Gastrocnemius medialis (tissue), 4 donors: Measurements from ENCODE around the gene PRAC1.

Experiments used
- CTCF ChIP-seq, 5 experiments: fragments of 450-650 bp in 3 of 5; fragments of 200-600 bp in 2 of 5; sonication (generic) in 2 of 5; IDR thresholded peaks in 4 of 5; conservative IDR thresholded peaks in 1 of 5; 1 replicate in 4 of 5; 2 replicates in 1 of 5; pipeline ENCODE4 v1.5.1; 2016 to 2019; ENCODE audit warnings: antibody characterized with exemption in 5 of 5, mild to moderate bottlenecking in 3 of 5, moderate library complexity in 3 of 5
- POLR2A ChIP-seq, 2 donors: fragments of 450-650 bp; IDR thresholded peaks; one replicate each; pipeline ENCODE4 v1.6.1; 2017; ENCODE audit warnings: antibody characterized with exemption in 2 of 2, mild to moderate bottlenecking in 2 of 2, moderate library complexity in 2 of 2

- no peak for TF ChIP-seq CTCF (IDR thresholded peaks at IDR 0.05 in 4 of 5, conservative IDR thresholded peaks at IDR 0.05 in 1 of 5)
- TF ChIP-seq POLR2A (IDR thresholded peaks at IDR 0.05) = no peak
Observed at GRCh38 chr17:48725288-48726064, 3.2 kb upstream of the PRAC1 start.
